ENCODE measurements around the gene CDH13.

CDH13 gene

DNA sequence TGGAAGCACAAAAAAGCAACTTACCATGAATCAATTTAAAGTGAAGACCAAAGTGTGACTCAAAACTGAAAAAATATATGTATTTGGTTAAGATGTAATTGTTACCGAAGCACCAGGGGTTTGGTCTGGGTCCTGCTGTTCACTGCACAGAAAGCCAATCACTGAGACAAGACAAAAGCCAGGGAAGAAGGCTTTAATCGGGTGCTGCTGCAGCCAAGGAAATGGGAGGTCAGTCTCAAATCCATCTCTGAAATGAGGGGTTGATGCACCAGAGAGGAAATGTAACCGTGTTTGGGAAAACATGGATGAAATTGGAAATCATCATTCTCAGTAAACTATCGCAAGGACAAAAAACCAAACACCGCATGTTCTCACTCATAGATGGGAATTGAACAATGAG, 1107.4 kb downstream of the CDH13 start:
- TF ChIP-seq, protein P1, sequence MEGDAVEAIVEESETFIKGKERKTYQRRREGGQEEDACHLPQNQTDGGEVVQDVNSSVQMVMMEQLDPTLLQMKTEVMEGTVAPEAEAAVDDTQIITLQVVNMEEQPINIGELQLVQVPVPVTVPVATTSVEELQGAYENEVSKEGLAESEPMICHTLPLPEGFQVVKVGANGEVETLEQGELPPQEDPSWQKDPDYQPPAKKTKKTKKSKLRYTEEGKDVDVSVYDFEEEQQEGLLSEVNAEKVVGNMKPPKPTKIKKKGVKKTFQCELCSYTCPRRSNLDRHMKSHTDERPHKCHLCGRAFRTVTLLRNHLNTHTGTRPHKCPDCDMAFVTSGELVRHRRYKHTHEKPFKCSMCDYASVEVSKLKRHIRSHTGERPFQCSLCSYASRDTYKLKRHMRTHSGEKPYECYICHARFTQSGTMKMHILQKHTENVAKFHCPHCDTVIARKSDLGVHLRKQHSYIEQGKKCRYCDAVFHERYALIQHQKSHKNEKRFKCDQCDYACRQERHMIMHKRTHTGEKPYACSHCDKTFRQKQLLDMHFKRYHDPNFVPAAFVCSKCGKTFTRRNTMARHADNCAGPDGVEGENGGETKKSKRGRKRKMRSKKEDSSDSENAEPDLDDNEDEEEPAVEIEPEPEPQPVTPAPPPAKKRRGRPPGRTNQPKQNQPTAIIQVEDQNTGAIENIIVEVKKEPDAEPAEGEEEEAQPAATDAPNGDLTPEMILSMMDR (IDR thresholded peaks at IDR 0.05; ENCODE audit: low read depth, low read length): no peak
- TF ChIP-seq EZH2phosphoT487 (IDR thresholded peaks at IDR 0.05; ENCODE audit: low read depth): no peak
- Histone ChIP-seq H2AFZ (ENCODE audit: low read depth, low read length) (no peak overlapping the region), H4K20me1 (ENCODE audit: insufficient read depth, low read length) (no peaks in the 10 kb centered on the region), H3K4me2 (ENCODE audit: low read length) (no peak overlapping the region), H3K27me3 (ENCODE audit: low read depth, low read length) (no peaks in the 10 kb centered on the region), H3K36me3 (replicated peaks; ENCODE audit: low read depth, low read length) (no peaks in the 10 kb centered on the region), H3K4me1 (ENCODE audit: low read length) (no peaks in the 10 kb centered on the region), H3K79me2 (ENCODE audit: low read length) (no peaks in the 10 kb centered on the region), H3K27ac (ENCODE audit: low read length) (no peak overlapping the region), H3K4me3 (ENCODE audit: low read length) (no peak overlapping the region), H3K9me3 (ENCODE audit: insufficient read depth, low read length) (no peaks in the 10 kb centered on the region; the same call in 1 of the 2 replicates), H3K9ac (ENCODE audit: low read length) (no peak overlapping the region)

DNA sequence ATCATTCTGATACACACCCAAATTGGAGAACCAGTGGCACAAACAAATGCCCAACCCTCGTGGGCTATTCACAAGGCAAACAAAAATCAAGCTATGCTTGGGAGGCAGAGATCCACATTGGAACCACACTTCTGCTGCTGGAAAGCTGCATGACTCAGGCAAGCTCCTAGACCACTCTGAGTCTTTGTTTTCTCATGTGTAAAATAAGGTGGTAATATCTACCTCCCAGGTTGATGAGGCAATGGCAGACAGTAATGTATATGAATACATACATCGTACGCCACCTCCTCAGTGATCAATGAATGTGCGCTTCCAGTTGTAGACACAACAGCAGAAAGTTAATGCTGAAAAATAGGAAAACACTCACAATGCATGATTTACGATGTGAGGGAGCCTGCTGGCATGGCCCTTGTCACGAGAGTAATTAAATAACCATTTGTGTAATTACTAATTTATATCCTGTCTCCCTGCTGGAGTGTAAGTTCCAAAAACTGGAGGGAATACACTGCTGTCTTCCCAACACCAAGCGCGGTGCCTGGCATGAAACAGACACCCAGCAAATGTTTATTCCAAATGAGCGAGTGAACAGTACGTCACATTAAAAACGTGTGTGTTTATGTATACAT, 1111.1 kb downstream of the CDH13 start:
- TF ChIP-seq EZH2phosphoT487 (IDR thresholded peaks at IDR 0.05; ENCODE audit: low read depth): no peak

DNA sequence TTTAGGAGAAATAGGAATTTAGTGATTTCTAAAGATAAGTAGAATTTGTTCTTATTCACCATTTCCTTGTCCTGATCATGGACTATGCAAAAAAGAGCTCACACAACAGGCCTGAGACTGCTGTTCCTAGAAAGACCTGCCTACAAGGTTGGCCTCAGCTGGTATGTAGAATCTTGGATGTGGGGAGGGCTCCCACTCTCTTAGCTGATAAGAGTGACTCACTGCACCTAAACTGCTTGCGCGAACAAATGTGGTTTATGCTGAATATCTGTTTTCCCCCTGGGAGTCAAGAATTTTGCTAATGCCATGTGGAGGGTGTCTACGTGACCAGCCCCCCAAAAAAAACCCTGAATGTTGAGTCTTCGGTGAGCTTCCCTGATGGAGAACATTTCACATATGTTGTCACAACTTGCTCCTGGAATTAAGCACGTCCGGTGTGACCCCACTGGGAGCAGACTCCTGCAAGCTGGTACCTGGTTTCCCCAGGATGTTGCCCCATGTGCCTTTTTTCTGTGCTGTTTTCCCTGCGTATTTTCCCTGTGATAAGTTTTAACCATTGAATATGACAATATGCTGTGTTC, 1112.2 kb downstream of the CDH13 start:
- H3K9ac ChIP-seq (ENCODE audit: low read length): no peak overlapping the region
- TF ChIP-seq, protein P1 (IDR thresholded peaks at IDR 0.05; ENCODE audit: low read depth, low read length): no peak
- no peak for TF ChIP-seq EZH2phosphoT487 (IDR thresholded peaks at IDR 0.05; ENCODE audit: low read depth)
- no peak overlapping the region for H3K27ac ChIP-seq (ENCODE audit: low read length)

More for the DNA sequence above, 1111.1 kb downstream of the CDH13 start:
- Histone ChIP-seq H3K4me1 (ENCODE audit: low read length) (no peaks in the 10 kb centered on the region), H2AFZ (ENCODE audit: low read depth, low read length) (no peak overlapping the region), H3K79me2 (ENCODE audit: low read length) (no peaks in the 10 kb centered on the region), H3K36me3 (replicated peaks; ENCODE audit: low read depth, low read length) (no peaks in the 10 kb centered on the region), H4K20me1 (ENCODE audit: insufficient read depth, low read length) (no peaks in the 10 kb centered on the region), H3K4me3 (ENCODE audit: low read length) (no peak overlapping the region), H3K9ac (ENCODE audit: low read length) (no peak overlapping the region), H3K27ac (ENCODE audit: low read length) (no peak overlapping the region), H3K9me3 (ENCODE audit: insufficient read depth, low read length) (no peaks in the 10 kb centered on the region; the same call in 1 of the 2 replicates), H3K27me3 (ENCODE audit: low read depth, low read length) (0 out of 2 replicates have a peak, but pooled peaks cover 3% of the 10 kb centered on the region), H3K4me2 (ENCODE audit: low read length) (no peak overlapping the region)

DNA sequence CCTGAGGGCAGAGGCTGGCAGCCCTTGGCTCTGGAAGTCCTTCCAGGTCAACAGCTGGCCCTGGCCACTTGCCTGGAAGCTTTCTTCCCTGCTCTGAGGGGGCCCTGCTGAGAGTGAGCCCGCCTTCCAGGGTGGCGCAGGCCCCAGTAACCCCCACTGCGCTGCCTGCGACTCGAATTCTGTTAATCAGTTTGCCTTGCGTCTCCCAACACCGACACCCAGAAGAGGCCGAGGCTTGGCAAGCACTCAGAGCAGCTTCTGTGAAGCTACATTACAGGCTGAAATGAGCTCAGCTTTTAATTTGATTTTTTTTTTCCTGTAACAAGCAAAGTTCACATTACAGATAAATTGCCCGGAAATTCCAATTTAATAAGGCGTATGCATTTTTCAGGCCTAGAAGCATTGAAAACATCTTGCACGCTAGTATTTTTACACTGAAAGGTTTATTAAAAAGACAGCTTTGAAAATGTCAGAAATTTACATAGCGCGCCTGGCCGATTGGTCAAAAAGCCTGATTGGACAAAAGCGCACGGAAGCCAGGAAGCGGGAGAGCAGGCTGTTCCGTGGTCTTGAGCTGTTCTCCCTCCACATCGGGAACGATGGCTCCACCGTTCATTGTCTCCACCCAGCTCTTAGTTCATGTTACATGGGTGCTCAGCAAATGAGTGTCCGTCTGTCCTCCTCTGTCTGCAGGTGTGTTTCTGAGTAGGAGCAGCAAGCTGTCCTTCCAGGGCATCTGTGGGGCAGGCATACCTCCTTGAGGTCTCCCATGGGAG, 1115.5 kb downstream of the CDH13 start:
- Histone ChIP-seq H3K4me1 (ENCODE audit: low read length) (peaks cover 19% of the 10 kb centered on the region), H2AFZ (ENCODE audit: low read depth, low read length) (no peak overlapping the region), H4K20me1 (ENCODE audit: insufficient read depth, low read length) (no peaks in the 10 kb centered on the region), H3K27ac (ENCODE audit: low read length) (no peak overlapping the region), H3K36me3 (replicated peaks; ENCODE audit: low read depth, low read length) (no peaks in the 10 kb centered on the region), H3K9ac (ENCODE audit: low read length) (no peak overlapping the region), H3K79me2 (ENCODE audit: low read length) (no peaks in the 10 kb centered on the region), H3K27me3 (ENCODE audit: low read depth, low read length) (peaks cover 3% of the 10 kb centered on the region; the same call in 1 of the 2 replicates), H3K9me3 (ENCODE audit: insufficient read depth, low read length) (no peaks in the 10 kb centered on the region), H3K4me3 (ENCODE audit: low read length) (no peak overlapping the region), H3K4me2 (ENCODE audit: low read length) (no peak overlapping the region)
- TF ChIP-seq, protein P1 (IDR thresholded peaks at IDR 0.05; ENCODE audit: low read depth, low read length): no peak
- TF ChIP-seq EZH2phosphoT487 (IDR thresholded peaks at IDR 0.05; ENCODE audit: low read depth): no peak

More for the DNA sequence above, 1112.2 kb downstream of the CDH13 start:
- no peak overlapping the region for H3K4me3 ChIP-seq (ENCODE audit: low read length)
- H2AFZ ChIP-seq (ENCODE audit: low read depth, low read length): no peak overlapping the region
- no peaks in the 10 kb centered on the region for H3K36me3 ChIP-seq (replicated peaks; ENCODE audit: low read depth, low read length)
- H4K20me1 ChIP-seq (ENCODE audit: insufficient read depth, low read length): no peaks in the 10 kb centered on the region
- H3K4me2 ChIP-seq (ENCODE audit: low read length): no peak overlapping the region
- H3K79me2 ChIP-seq (ENCODE audit: low read length): no peaks in the 10 kb centered on the region
- 0 out of 2 replicates have a peak, but pooled peaks cover 3% of the 10 kb centered on the region for H3K27me3 ChIP-seq (ENCODE audit: low read depth, low read length)
- H3K9me3 ChIP-seq (ENCODE audit: insufficient read depth, low read length): no peaks in the 10 kb centered on the region; the same call in 1 of the 2 replicates
- peaks cover 6% of the 10 kb centered on the region for H3K4me1 ChIP-seq (ENCODE audit: low read length)

All from OCI-LY3 (cell line).